C4-2B (cell line): ENCODE data around the gene NR4A3.

Experiments
- H3K27ac ChIP-seq: fragments of 450-650 bp; 2 replicates; pipeline ENCODE4 v1.5.1; 2017
- ZFX ChIP-seq: fragments of 450-650 bp; IDR thresholded peaks from 2 replicates; pipeline ENCODE4 v1.6.1; 2017
- TF ChIP-seq, protein P1 (sequence below): fragments of 450-650 bp; conservative IDR thresholded peaks from 2 replicates; pipeline ENCODE4 v1.5.1; 2017; ENCODE audit warnings: mild to moderate bottlenecking

Gene NR4A3

DNA sequence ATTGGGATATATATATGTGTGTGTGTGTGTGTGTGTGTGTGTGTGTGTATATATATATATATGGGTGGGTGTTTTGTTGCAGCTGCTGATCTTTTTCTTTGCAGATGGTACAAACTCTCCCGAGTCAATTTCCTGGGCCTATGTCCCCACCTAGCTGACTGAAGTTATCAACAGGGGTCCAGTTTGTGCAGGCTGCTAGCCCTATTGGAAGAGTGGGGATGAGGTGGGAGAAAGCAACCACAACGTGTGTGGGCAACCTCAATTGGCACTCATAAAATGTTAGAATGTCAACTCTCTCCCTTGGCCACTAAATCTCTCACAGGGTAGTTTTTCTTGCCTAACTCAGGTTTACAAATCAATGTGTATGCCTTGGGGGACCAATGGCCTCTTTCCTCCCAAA, 5.6 kb downstream of the NR4A3 start:
- TF ChIP-seq, protein P1, sequence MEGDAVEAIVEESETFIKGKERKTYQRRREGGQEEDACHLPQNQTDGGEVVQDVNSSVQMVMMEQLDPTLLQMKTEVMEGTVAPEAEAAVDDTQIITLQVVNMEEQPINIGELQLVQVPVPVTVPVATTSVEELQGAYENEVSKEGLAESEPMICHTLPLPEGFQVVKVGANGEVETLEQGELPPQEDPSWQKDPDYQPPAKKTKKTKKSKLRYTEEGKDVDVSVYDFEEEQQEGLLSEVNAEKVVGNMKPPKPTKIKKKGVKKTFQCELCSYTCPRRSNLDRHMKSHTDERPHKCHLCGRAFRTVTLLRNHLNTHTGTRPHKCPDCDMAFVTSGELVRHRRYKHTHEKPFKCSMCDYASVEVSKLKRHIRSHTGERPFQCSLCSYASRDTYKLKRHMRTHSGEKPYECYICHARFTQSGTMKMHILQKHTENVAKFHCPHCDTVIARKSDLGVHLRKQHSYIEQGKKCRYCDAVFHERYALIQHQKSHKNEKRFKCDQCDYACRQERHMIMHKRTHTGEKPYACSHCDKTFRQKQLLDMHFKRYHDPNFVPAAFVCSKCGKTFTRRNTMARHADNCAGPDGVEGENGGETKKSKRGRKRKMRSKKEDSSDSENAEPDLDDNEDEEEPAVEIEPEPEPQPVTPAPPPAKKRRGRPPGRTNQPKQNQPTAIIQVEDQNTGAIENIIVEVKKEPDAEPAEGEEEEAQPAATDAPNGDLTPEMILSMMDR, result no peak
- TF ChIP-seq ZFX, result no peak
- no peak overlapping the region for H3K27ac ChIP-seq

GRCh38 chr9:99828054-99828416, 6.3 kb downstream of the NR4A3 start:
- no peak overlapping the region for H3K27ac ChIP-seq
- TF ChIP-seq, protein P1, result no peak
- TF ChIP-seq ZFX, result no peak

DNA sequence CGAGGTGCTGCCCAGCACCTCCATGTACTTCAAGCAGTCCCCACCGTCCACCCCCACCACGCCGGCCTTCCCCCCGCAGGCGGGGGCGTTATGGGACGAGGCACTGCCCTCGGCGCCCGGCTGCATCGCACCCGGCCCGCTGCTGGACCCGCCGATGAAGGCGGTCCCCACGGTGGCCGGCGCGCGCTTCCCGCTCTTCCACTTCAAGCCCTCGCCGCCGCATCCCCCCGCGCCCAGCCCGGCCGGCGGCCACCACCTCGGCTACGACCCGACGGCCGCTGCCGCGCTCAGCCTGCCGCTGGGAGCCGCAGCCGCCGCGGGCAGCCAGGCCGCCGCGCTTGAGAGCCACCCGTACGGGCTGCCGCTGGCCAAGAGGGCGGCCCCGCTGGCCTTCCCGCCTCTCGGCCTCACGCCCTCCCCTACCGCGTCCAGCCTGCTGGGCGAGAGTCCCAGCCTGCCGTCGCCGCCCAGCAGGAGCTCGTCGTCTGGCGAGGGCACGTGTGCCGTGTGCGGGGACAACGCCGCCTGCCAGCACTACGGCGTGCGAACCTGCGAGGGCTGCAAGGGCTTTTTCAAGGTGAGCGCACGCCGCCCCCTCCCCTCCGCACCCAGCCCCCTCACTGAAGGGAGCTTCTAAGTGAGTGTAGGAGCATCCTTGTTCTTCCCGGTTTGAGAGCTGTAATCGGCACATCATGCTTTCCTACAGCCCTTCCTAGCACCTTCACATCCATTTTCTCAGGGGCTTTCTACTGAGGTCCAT, 6.9 kb downstream of the NR4A3 start:
- H3K27ac ChIP-seq, result no peak overlapping the region
- TF ChIP-seq, protein P1, result no peak
- TF ChIP-seq ZFX, result no peak

DNA sequence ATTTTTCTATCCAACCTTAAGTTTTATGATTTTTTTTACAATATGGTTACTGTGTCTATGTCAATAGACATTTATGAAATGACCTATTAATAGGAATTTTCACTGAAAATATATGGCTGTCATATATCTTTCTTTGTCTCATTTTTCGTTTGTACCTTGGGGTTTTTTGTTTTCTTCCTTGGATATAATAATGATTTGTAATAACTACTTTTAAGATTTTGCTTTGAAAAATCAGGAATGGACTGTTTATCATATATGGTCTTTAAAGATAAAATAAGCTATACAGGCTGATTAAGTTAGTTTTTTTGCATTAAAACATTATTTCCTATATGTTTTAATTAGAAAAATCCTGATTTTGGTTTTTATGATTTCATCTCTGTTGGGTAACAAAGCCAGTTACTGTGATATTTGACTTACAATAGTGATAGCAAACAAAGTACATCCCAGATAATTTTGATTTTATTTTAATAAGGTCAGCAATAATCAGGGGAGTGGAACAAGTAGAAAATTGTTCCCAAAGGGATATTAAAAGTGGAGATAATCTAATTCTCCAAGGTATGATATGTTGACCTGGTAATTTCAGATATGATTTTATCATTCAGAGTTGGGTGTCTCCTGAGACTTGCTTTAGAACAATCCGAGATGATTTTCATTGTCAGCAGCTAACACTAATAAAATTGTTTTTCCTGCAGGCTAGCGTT, 10.3 kb downstream of the NR4A3 start:
- H3K27ac ChIP-seq, result no peak overlapping the region
- TF ChIP-seq ZFX, result no peak
- TF ChIP-seq, protein P1, result no peak

GRCh38 chr9:99832558-99832864, 10.8 kb downstream of the NR4A3 start:
- TF ChIP-seq, protein P1, result no peak
- TF ChIP-seq ZFX, result no peak
- H3K27ac ChIP-seq, result no peak overlapping the region

GRCh38 chr9:99833735-99834134, 12.1 kb downstream of the NR4A3 start:
- TF ChIP-seq, protein P1, result no peak
- no peak for TF ChIP-seq ZFX
- H3K27ac ChIP-seq, result no peak overlapping the region

DNA sequence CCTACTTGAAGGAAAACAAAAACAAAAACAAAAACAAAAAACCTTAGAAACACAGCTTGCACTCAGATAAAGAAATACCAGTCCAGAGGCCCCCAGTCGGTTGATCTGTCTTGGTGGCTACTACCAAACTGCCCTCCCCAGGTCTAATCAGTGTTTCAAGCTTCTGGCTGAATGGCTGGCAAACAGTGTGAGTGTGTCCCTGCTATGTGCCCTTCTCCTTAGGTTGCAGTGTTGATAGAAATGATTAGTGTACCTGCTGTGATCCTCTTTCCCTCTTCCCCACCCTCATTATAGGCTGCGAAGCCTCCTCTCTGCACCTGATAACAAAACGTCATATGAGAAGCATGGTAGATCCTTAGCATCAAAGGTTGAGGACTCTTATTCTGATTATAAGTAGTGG, 12.8 kb downstream of the NR4A3 start:
- TF ChIP-seq, protein P1, result no peak
- no peak for TF ChIP-seq ZFX
- no peak overlapping the region for H3K27ac ChIP-seq
